ENCODE data around the gene KHNYN. TPM values are rescaled to one million over a fixed set of nuclear protein-coding genes. Genes with fewer than 3 reads are reported as not detected.
"Not testable (repeated sequence)": the region's sequence is repeated elsewhere in the genome, so short reads cannot be mapped to it uniquely, and the experiment has no call there.

KHNYN gene
- total RNA-seq: 10 to 100 TPM; 62.5 to 62.9 TPM

GRCh38 chr14:24429395-24430142 is at the start of gene KHNYN, which contains the start of gene CBLN3:
Gene KHNYN, plus strand, starts transcription at chr14:24429954. Its CDS starts 777 bp downstream, at chr14:24430731.
Gene CBLN3, minus strand, starts transcription at chr14:24429668. Its CDS starts 614 bp downstream, at chr14:24429054.
- peak; percentile 92 for DNase-seq
- Mint-ChIP-seq H3K4me1 (ENCODE audit: low read depth) (peaks cover 50% of the 10 kb centered on the region), H3K9me3 (no peaks in the 10 kb centered on the region), H3K27ac (peak within 1 kb of the TSS; percentile 98), H3K4me3 (peak within 1 kb of the TSS; percentile 91), H3K27me3 (no peaks in the 10 kb centered on the region), H3K36me3 (peaks cover 16% of the 10 kb centered on the region)
- ChIA-PET CTCF (interaction anchor here (0.9 to 21.1 kb wide), 9 partner anchors 10 to 216 kb away, joined by 3 to 968 read pairs (median 58); partner anchors contain the start of genes ADCY4, CHMP4A, CIDEB and LTB4R), POLR2A (interaction anchor here (0.7 to 4.0 kb wide), 18 partner anchors 9 to 316 kb away, joined by 3 to 67 read pairs (median 4); partner anchors contain the start of genes ADCY4, CHMP4A, DCAF11 and LTB4R)
- intact Hi-C loops (cut with micrococcal nuclease): loop anchor here (2.0 to 5.0 kb wide), 3 partner anchors 17 to 283 kb away; partner anchors contain the start of genes LTB4R, LTB4R2, PSME2 and RNF31

DNA sequence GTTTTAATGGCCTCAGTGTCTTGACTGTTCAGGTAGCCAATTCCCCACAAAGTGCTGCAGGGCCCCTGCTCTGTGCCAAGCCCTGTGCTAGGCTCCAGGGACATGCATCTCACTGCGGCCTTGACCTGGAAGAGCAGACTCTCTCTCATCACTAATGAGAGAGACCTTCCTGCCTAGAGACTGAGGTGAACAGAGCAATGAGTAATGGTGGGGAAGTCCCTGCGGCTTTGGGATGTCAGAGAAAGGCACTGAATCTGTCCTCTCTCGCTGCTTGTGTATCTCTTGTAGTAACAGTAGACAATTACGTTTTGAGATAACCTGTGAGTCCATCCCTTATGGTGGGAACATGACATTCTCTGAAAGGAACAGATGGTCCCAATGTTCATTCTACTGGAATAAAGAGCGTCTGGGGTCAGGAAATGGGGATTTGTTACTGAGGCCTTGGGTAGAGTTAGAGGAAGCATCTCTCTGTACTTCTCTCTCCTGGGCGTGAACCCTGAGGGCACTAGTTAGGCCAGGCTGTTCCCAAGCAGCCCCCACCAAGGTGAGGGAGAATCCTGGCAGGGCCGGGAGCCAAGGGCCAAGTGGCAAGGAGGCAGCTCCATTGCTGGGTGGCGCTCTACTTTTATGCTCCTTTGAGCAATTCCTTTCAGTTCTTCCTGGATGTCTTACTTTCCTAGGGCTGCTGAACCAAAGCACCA is 48.2 kb upstream of the KHNYN start:
- POLR2A ChIA-PET: no interaction called here
- DNase-seq: peak; percentile 25
- H3K4me1 Mint-ChIP-seq (ENCODE audit: low read depth): peaks cover 3% of the 10 kb centered on the region
- CTCF ChIA-PET: interaction anchor here (1.3 to 1.6 kb wide), 2 partner anchors 48 to 50 kb away, joined by 3 to 4 read pairs; no protein-coding TSS in a partner anchor
- H3K9me3 Mint-ChIP-seq: no peaks in the 10 kb centered on the region
- H3K36me3 Mint-ChIP-seq: no peaks in the 10 kb centered on the region
- H3K4me3 Mint-ChIP-seq: no peak overlapping the region
- no peak overlapping the region for H3K27ac Mint-ChIP-seq
- intact Hi-C loops (cut with micrococcal nuclease): no loop called here
- peaks cover 8% of the 10 kb centered on the region for H3K27me3 Mint-ChIP-seq

- H3K27me3 Mint-ChIP-seq: peaks cover 5% of the 10 kb centered on the region
- H3K9me3 Mint-ChIP-seq: no peaks in the 10 kb centered on the region
- ChIA-PET POLR2A (no interaction called here), CTCF (interaction anchor here (1.3 to 1.6 kb wide), 2 partner anchors 48 to 49 kb away, joined by 3 to 4 read pairs; no protein-coding TSS in a partner anchor)
- no peak overlapping the region for H3K4me3 Mint-ChIP-seq
- no peak for DNase-seq
- intact Hi-C loops (cut with micrococcal nuclease): no loop called here
- H3K4me1 Mint-ChIP-seq (ENCODE audit: low read depth): peaks cover 3% of the 10 kb centered on the region
- no peaks in the 10 kb centered on the region for H3K36me3 Mint-ChIP-seq
- no peak overlapping the region for H3K27ac Mint-ChIP-seq
These were observed 47.7 kb upstream of the KHNYN start for GRCh38 chr14:24382064-24382371.

DNA sequence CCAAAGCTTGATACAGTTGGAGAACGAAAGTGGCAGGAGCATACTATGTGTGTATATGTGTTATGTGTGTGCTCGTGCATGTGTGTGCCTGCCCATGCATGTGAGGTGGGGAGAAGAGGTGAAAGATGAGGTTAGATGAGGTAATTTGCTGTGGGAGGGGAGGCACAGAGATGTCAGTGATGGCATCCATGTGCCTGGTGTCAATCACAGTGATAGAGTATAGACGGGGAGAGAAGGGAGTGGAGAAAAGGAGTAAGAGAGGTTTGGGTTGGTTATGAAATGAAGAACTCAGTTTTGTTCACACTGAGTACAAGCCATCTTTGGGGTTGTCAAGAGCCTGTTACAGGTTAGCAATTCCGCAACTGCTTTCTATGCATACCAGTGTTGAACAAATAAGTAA is 45.6 kb upstream of the KHNYN start:
- no peak overlapping the region for H3K4me3 Mint-ChIP-seq
- intact Hi-C loops (cut with micrococcal nuclease): no loop called here
- H3K4me1 Mint-ChIP-seq (ENCODE audit: low read depth): peaks cover 3% of the 10 kb centered on the region
- H3K27ac Mint-ChIP-seq: no peak overlapping the region
- H3K27me3 Mint-ChIP-seq: peaks cover 5% of the 10 kb centered on the region
- DNase-seq: no peak
- ChIA-PET CTCF (interaction anchor here (1.1 kb wide), 1 partner anchor 51 kb away, joined by 3 read pairs; no protein-coding TSS in a partner anchor), POLR2A (no interaction called here)
- no peaks in the 10 kb centered on the region for H3K9me3 Mint-ChIP-seq
- H3K36me3 Mint-ChIP-seq: no peaks in the 10 kb centered on the region

- no peaks in the 10 kb centered on the region for H3K36me3 Mint-ChIP-seq
- H3K9me3 Mint-ChIP-seq: no peaks in the 10 kb centered on the region
These were observed 44.2 kb upstream of the KHNYN start for GRCh38 chr14:24385524-24385923.

GRCh38 chr14:24387009-24387345 is 42.8 kb upstream of the KHNYN start:
- Mint-ChIP-seq H3K4me3 (no peak overlapping the region), H3K27me3 (peaks cover 11% of the 10 kb centered on the region), H3K4me1 (ENCODE audit: low read depth) (no peaks in the 10 kb centered on the region), H3K9me3 (no peaks in the 10 kb centered on the region), H3K27ac (no peak overlapping the region), H3K36me3 (no peaks in the 10 kb centered on the region)
- CTCF ChIA-PET: interaction anchor here (1.5 kb wide), 1 partner anchor 45 kb away, joined by 4 read pairs; no protein-coding TSS in a partner anchor
- no peak for DNase-seq
- intact Hi-C loops (cut with micrococcal nuclease): no loop called here
- POLR2A ChIA-PET: no interaction called here

More at GRCh38 chr14:24385524-24385923, 44.2 kb upstream of the KHNYN start:
- POLR2A ChIA-PET: no interaction called here
- Mint-ChIP-seq H3K27me3 (peaks cover 7% of the 10 kb centered on the region), H3K4me1 (ENCODE audit: low read depth) (peaks cover 3% of the 10 kb centered on the region), H3K27ac (no peak overlapping the region), H3K4me3 (no peak overlapping the region)
- DNase-seq: no peak
- CTCF ChIA-PET: interaction anchor here (1.1 kb wide), 1 partner anchor 52 kb away, joined by 3 read pairs; no protein-coding TSS in a partner anchor
- intact Hi-C loops (cut with micrococcal nuclease): no loop called here

DNA sequence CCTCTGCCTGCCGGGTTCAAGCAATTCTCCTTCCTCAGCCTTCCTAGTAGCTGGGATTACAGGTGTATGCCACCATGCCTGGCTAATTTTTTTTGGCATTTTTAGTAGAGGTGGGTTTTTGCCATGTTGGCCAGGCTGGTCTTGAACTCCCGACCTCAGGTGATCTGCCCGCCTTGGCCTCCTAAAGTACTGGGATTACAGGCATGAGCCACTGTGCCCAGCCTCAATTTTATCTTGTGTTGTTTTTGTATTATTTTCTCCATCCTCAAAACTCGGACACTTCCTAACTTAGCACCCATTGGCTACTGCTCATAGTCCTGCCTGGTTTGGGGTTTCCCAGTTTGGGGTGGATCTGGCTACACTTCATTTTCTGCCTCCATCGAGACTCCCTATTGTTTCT is 42.2 kb upstream of the KHNYN start:
- POLR2A ChIA-PET; H3K36me3 Mint-ChIP-seq; DNase-seq; H3K4me1 Mint-ChIP-seq (ENCODE audit: low read depth); H3K9me3 Mint-ChIP-seq; H3K4me3 Mint-ChIP-seq; H3K27ac Mint-ChIP-seq; intact Hi-C loops (cut with micrococcal nuclease): not testable (repeated sequence)
- peaks cover 14% of the 10 kb centered on the region for H3K27me3 Mint-ChIP-seq
- CTCF ChIA-PET: interaction anchor here (1.5 kb wide), 1 partner anchor 44 kb away, joined by 4 read pairs; no protein-coding TSS in a partner anchor

DNA sequence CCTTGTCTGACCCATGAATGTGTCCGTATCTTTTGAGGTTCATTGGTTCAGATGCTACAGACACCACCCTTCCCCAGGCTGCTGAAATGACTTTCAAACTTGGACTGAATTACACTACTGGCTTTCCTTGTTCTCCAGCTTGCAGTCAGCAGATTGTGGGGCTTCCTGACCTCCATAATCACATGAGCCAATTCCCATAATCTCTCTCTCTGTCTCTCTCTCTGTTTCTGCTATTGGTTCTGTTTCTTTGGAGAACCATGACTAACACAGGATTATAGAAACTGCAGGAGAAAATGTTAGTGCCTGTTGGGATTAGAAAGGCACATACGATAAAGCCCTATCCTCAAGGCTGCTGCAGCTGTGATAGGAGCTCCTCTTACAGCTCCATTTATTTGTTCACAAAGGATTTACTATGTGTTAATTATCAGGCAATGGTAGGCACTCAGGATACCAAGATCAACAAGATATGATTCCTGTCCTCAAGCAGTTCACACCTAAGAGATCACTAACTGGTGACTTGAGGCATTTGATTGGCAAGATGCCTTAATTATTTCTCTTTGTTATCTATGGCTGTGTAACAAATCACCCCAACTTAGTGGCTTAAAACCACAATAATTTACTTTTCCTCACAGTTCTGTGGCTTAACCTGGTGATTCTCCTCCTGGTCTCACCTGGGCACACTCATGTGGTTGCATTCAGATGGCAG is 41.1 kb upstream of the KHNYN start:
- intact Hi-C loops (cut with micrococcal nuclease): no loop called here
- Mint-ChIP-seq H3K9me3 (no peaks in the 10 kb centered on the region), H3K36me3 (no peaks in the 10 kb centered on the region), H3K4me3 (no peak overlapping the region), H3K27ac (no peak overlapping the region), H3K4me1 (ENCODE audit: low read depth) (no peaks in the 10 kb centered on the region), H3K27me3 (peaks cover 15% of the 10 kb centered on the region)
- ChIA-PET CTCF (interaction anchor here (1.0 kb wide), 1 partner anchor 15 kb away, joined by 3 read pairs; no protein-coding TSS in a partner anchor), POLR2A (no interaction called here)
- no peak for DNase-seq

DNA sequence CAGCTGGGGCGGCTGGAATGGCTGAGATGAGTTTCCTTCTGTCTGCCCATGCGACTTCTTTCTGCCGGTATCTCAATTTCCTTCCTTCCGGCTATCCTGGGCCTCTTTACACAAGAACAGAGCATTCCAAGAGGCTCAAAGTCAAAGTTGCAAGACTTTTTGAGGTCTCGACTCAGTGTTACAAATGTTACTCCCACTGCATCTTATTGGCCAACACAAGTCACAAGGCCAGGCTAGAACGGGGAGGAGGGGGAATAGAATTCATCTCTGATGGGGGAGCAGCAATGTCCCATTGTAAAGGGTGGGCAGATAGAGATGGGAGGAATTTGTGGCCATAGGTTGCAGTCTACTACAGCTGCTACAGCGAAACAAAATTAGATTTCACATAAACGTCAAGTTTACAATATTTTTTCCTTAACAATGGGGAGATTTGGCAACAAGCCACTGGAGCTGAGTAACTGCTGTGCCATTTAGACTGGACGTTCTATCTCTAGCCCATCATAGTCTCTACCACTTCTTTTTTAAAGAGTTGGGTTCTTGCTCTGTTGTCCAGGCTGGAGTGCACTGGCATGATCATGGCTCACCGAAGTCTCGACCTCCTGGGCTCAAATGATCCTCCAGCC is 40.4 kb upstream of the KHNYN start:
- Mint-ChIP-seq H3K27ac (no peak overlapping the region), H3K4me3 (no peak overlapping the region), H3K27me3 (peaks cover 13% of the 10 kb centered on the region), H3K4me1 (ENCODE audit: low read depth) (no peaks in the 10 kb centered on the region), H3K36me3 (no peaks in the 10 kb centered on the region), H3K9me3 (no peaks in the 10 kb centered on the region)
- no peak for DNase-seq
- CTCF ChIA-PET: interaction anchor here (1.0 kb wide), 1 partner anchor 16 kb away, joined by 3 read pairs; no protein-coding TSS in a partner anchor
- POLR2A ChIA-PET: no interaction called here
- intact Hi-C loops (cut with micrococcal nuclease): no loop called here

GRCh38 chr14:24390701-24391468 is 38.9 kb upstream of the KHNYN start:
- no peak for DNase-seq
- POLR2A ChIA-PET: no interaction called here
- Mint-ChIP-seq H3K27ac (no peak overlapping the region), H3K27me3 (peaks cover 10% of the 10 kb centered on the region), H3K4me3 (no peak overlapping the region), H3K36me3 (no peaks in the 10 kb centered on the region), H3K4me1 (ENCODE audit: low read depth) (no peaks in the 10 kb centered on the region), H3K9me3 (no peaks in the 10 kb centered on the region)
- CTCF ChIA-PET: no interaction called here
- intact Hi-C loops (cut with micrococcal nuclease): no loop called here
